Natural killer cell (primary cell): ENCODE measurements around the gene CAMTA1. TPM values are rescaled to one million over a fixed set of nuclear protein-coding genes. Genes with fewer than 3 reads are reported as not detected.

ENCODE experiments used
- ATAC-seq, 3 donors: fragments of 150-1000 bp in 2 of 3; fragments of 200-7000 bp in 1 of 3; cut with Tn5 transposase; 1 replicate in 1 of 3; 2 replicates in 2 of 3; pipeline ENCODE4 v1.10.0; 2021; ENCODE audit warnings: mild to moderate bottlenecking in 2 of 3, moderate library complexity in 2 of 3
- DNase-seq, 2 donors: peaks; one replicate each; pipeline versions ENCODE4 v3.0.0 to v3.0.0-alpha.2; 2013 to 2021; ENCODE audit warnings: mixed read lengths in 1 of 2
- H3K27ac ChIP-seq: one replicate; pipeline ENCODE4 v1.5.1; 2013; ENCODE audit warnings: mild to moderate bottlenecking, low read length
- H3K27me3 ChIP-seq: one replicate; pipeline ENCODE4 v1.6.1; 2013; ENCODE audit warnings: low read length; ENCODE audit not compliant: control insufficient read depth, insufficient read depth
- H3K36me3 ChIP-seq: one replicate; pipeline ENCODE4 v1.6.1; 2013; ENCODE audit warnings: low read length; ENCODE audit not compliant: control insufficient read depth, insufficient read depth
- H3K4me1 ChIP-seq: one replicate; pipeline ENCODE4 v1.6.1; 2013; ENCODE audit warnings: low read length; ENCODE audit not compliant: control insufficient read depth, insufficient read depth
- H3K4me3 ChIP-seq: one replicate; pipeline ENCODE4 v1.5.1; 2013; ENCODE audit warnings: low read length
- H3K9me3 ChIP-seq: one replicate; pipeline ENCODE4 v1.6.1; 2013; ENCODE audit warnings: low read length; ENCODE audit not compliant: control insufficient read depth, insufficient read depth
- H3K27ac Mint-ChIP-seq, 2 donors: one replicate each; pipeline ENCODE4 v1.8.0; 2022; ENCODE audit warnings: mild to moderate bottlenecking in 2 of 2, mixed read lengths in 2 of 2, moderate library complexity in 1 of 2
- H3K27me3 Mint-ChIP-seq, 2 donors: one replicate each; pipeline ENCODE4 v1.8.0; 2022; ENCODE audit warnings: low read depth in 2 of 2, mixed read lengths in 2 of 2
- H3K36me3 Mint-ChIP-seq: one replicate; pipeline ENCODE4 v1.8.0; 2022; ENCODE audit warnings: mixed read lengths
- H3K4me1 Mint-ChIP-seq, 2 donors: one replicate each; pipeline ENCODE4 v1.8.0; 2022; ENCODE audit warnings: mixed read lengths in 2 of 2
- H3K4me3 Mint-ChIP-seq: one replicate; pipeline ENCODE4 v1.8.0; 2022; ENCODE audit warnings: mild to moderate bottlenecking, moderate library complexity, mixed read lengths
- H3K9me3 Mint-ChIP-seq, 2 donors: one replicate each; pipeline ENCODE4 v1.8.0; 2022; ENCODE audit warnings: mixed read lengths in 2 of 2
- CTCF ChIP-seq: fragments of 200-600 bp; IDR thresholded peaks from one replicate; pipeline ENCODE4 v1.8.0; 2022; ENCODE audit warnings: antibody characterized with exemption
- WGBS: methylation state at CpG from one replicate; pipeline ENCODE4 v1.1.7; 2013; ENCODE audit warnings: missing lambda C conversion rate; ENCODE audit not compliant: insufficient coverage; 5-methylcytosine and 5-hydroxymethylcytosine counted together
- intact Hi-C: fragments of 100-400 bp; cut with micrococcal nuclease; formaldehyde crosslinking; loops from one replicate; pipeline ENCODE4 v1.14.2; 2022
- total RNA-seq, 4 donors: library from RNA; stranded (reverse); fragments of 120-200 nt in 1 of 4; gene quantifications; one replicate each; pipeline versions ENCODE4 v1.2.3 to v1.2.4, GENCODE V29; 2013 to 2022

Gene CAMTA1
- total RNA-seq, 3 donors from 2014 or later (not counting 1 experiment from before 2014, with no cell fraction given), result 40.6 to 53.3 (median 44.9) TPM

GRCh38 chr1:6902153-6902552 is 116.9 kb downstream of the CAMTA1 start:
- Mint-ChIP-seq H3K4me1 (peaks cover 0 to 5% of the 10 kb centered on the region in 2 donors), H3K4me3 (no peak overlapping the region), H3K36me3 (no peaks in the 10 kb centered on the region), H3K27ac (no peak overlapping the region), H3K27me3 (no peaks in the 10 kb centered on the region), H3K9me3 (no peaks in the 10 kb centered on the region)
- Histone ChIP-seq H3K4me1 (no peaks in the 10 kb centered on the region), H3K9me3 (no peaks in the 10 kb centered on the region), H3K4me3 (no peak overlapping the region), H3K27me3 (no peaks in the 10 kb centered on the region), H3K36me3 (no peaks in the 10 kb centered on the region), H3K27ac (no peak overlapping the region)
- no peak for DNase-seq
- intact Hi-C loops, result no loop called here
- no peak for ATAC-seq
- TF ChIP-seq CTCF, result no peak
- 81% methylated on average over 2 of the region's 2 CpGs for WGBS

GRCh38 chr1:6904476-6905170 is 119.4 kb downstream of the CAMTA1 start:
- Histone ChIP-seq H3K36me3 (no peaks in the 10 kb centered on the region), H3K27ac (no peak overlapping the region), H3K4me3 (no peak overlapping the region), H3K4me1 (no peaks in the 10 kb centered on the region), H3K27me3 (no peaks in the 10 kb centered on the region), H3K9me3 (no peaks in the 10 kb centered on the region)
- Mint-ChIP-seq H3K27me3 (peaks cover 0 to 6% of the 10 kb centered on the region in 2 donors), H3K27ac (no peak overlapping the region), H3K4me3 (no peak overlapping the region), H3K4me1 (peaks cover 0 to 5% of the 10 kb centered on the region in 2 donors), H3K36me3 (no peaks in the 10 kb centered on the region), H3K9me3 (no peaks in the 10 kb centered on the region)
- DNase-seq, result no peak
- 94% methylated on average over 16 of the region's 17 CpGs for WGBS
- intact Hi-C loops, result no loop called here
- TF ChIP-seq CTCF, result no peak
- ATAC-seq, result no peak

- H3K4me3 ChIP-seq, result no peak overlapping the region
- TF ChIP-seq CTCF, result no peak
- no peak for ATAC-seq
- Mint-ChIP-seq H3K27me3 (peaks cover 0 to 6% of the 10 kb centered on the region in 2 donors), H3K36me3 (no peaks in the 10 kb centered on the region), H3K4me1 (peaks cover 0 to 5% of the 10 kb centered on the region in 2 donors), H3K9me3 (no peaks in the 10 kb centered on the region), H3K4me3 (no peak overlapping the region), H3K27ac (no peak overlapping the region)
- intact Hi-C loops, result no loop called here
- H3K9me3 ChIP-seq, result no peaks in the 10 kb centered on the region
- no peak overlapping the region for H3K27ac ChIP-seq
- H3K27me3 ChIP-seq, result no peaks in the 10 kb centered on the region
- 95% methylated on average over 8 of the region's 8 CpGs for WGBS
- DNase-seq, result no peak
- H3K36me3 ChIP-seq, result no peaks in the 10 kb centered on the region
- H3K4me1 ChIP-seq, result no peaks in the 10 kb centered on the region
Measured at GRCh38 chr1:6905331-6905730, 120.1 kb downstream of the CAMTA1 start.

GRCh38 chr1:6905790-6906189 is 120.5 kb downstream of the CAMTA1 start:
- DNase-seq (no peak), ATAC-seq (no peak)
- Mint-ChIP-seq H3K4me3 (no peak overlapping the region), H3K36me3 (no peaks in the 10 kb centered on the region), H3K27me3 (peaks cover 0 to 6% of the 10 kb centered on the region in 2 donors), H3K4me1 (peaks cover 0 to 5% of the 10 kb centered on the region in 2 donors), H3K27ac (no peak overlapping the region), H3K9me3 (no peaks in the 10 kb centered on the region)
- 88% methylated on average over 7 of the region's 7 CpGs for WGBS
- H3K4me3 ChIP-seq, result no peak overlapping the region
- intact Hi-C loops, result no loop called here
- no peak for TF ChIP-seq CTCF
- no peaks in the 10 kb centered on the region for H3K9me3 ChIP-seq
- no peaks in the 10 kb centered on the region for H3K27me3 ChIP-seq
- H3K27ac ChIP-seq, result no peak overlapping the region
- H3K36me3 ChIP-seq, result no peaks in the 10 kb centered on the region
- no peaks in the 10 kb centered on the region for H3K4me1 ChIP-seq
